WI38 (cell line): ENCODE results near the gene ACO2.
"Not testable (repeated sequence)": the region's sequence is repeated elsewhere in the genome, so short reads cannot be mapped to it uniquely, and the experiment has no call there.

Experiments
- H3K4me3 ChIP-seq: 2 replicates; pipeline ENCODE4 v1.5.1; 2011; ENCODE audit warnings: low read depth, mild to moderate bottlenecking, control low read depth, low read length
- CTCF ChIP-seq: IDR thresholded peaks from 2 replicates; pipeline ENCODE4 v1.5.1; 2012; ENCODE audit warnings: low read depth, mild to moderate bottlenecking, control low read depth, low read length

The ACO2 gene

DNA sequence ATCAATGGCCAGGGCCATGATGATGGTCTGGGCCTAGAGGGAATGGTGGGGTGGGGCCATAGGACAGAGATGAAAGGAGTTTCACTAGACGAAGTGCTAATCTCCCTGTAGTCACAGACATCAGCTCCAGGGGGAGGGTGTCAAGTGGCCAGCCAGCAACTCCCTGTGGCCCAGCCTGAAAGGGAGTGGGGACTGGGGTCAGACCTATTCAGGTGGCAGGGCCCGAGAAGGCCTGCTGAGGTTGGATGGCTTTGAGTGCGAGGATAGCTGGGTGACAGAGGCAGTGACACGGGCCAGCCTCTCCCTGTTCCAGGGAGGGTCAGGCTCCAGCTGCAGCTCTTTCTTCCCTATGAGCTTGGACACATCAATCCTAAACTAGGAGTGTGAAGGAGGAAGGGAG lies 33.4 kb upstream of the ACO2 start:
- TF ChIP-seq CTCF: no peak
- no peak overlapping the region for H3K4me3 ChIP-seq

DNA sequence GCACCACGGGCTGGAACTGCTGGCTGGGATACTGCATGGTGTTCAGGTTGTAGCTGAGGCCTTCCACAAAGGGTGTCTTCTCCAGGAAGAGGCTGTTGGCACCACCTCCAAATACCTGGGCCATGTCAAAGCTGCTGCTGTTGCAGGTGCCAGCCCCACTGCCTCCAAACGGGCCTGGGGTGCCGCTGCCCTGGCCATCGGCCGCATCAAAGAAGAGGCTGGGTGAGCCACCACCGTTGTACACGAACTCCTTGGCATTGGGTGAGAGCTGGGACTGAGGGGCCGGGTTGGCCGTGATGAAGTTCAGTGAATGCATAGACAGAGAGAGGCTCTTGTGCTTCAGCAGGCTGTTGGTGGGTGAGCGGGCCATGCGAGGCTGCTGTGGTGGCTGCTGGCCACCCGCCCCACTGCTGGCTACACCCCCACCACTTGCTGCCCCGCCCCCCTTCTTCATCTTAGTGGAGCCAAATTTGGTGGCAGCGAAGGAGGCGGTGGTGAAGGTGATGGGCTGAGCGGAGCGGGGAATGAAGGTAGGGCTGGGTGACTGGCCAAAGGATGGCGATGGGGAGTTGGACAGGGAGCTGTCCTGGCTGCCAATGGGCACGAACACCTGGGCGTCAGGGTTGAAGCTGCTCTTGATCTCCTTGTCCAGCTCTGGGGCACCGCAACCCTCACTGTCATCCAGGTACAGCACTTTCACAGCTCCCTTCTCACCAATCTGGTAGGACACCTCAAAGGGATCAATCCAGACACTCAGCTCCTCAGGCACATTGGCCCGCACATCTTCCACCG lies 32.4 kb upstream of the ACO2 start:
- TF ChIP-seq CTCF: no peak
- no peak overlapping the region for H3K4me3 ChIP-seq

DNA sequence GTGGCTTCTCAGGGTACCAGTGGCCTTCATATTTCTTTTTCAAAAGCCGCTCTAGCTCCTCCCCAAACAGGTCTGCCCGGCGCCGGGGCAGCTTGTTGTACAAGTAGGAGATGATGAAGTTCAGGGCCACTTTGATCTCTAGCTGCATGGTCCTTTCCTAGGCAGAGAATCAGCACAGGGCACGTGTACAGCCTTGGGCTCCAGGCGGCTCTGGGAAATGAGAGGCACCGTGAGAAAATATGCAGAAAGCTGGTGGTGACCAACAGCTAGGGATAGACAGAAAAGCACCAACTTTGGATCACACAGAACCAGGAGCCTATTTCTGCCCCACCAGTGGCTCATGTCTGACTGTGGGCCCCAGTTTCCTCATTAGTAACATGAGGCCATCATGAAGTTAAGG lies 31.7 kb upstream of the ACO2 start:
- no peak overlapping the region for H3K4me3 ChIP-seq
- no peak for TF ChIP-seq CTCF

GRCh38 chr22:41440511-41440910 lies 28.4 kb upstream of the ACO2 start:
- not testable (repeated sequence) for H3K4me3 ChIP-seq

GRCh38 chr22:41442240-41442792 lies 26.6 kb upstream of the ACO2 start:
- TF ChIP-seq CTCF: no peak
- no peak overlapping the region for H3K4me3 ChIP-seq

DNA sequence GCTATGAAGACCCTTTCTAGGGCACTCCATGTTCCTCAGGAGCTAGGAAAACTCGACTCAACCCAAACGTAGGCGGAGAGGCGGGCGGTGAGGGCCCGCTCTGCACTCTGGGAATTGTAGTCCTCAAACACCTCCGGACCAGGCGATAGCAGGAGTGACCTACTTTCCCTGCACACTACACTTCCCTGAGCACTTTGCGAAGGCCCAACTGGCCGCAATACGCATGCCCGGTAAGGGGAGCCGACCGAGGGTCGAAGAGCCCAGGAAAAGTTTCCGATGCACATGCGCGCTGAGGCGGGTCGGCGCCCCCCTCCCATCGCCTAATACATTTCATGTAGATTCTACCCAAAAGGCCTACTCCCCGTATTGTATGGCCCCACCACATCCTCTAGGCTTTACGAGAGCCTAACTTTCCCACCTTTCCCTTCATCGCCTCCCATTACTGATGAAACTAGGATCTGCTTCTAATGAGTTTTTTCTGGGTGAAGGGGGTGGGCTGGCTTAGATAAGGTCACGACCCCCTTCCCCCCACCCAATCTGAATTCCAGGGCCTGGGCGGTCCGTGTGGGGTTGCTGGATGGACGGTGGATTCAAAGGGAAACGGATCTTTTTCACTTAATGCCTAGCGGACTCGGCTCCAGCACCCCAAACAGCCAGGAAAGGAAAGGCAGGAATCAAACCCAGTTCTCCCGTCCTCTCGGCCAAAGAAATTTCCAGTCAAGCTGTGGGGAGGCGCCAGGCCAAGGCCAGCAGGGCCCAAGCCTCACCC lies 24.4 kb upstream of the ACO2 start:
- H3K4me3 ChIP-seq: peak overlapping the region; percentile 85

More for the DNA sequence above, 24.4 kb upstream of the ACO2 start:
- no peak for TF ChIP-seq CTCF
